Nephron (organoid): Measurements from ENCODE around the gene SSR1.
A peak's percentile ranks its signal among the peaks of the same experiment; 100 is the strongest.
"Not testable (repeated sequence)": the region's sequence is repeated elsewhere in the genome, so short reads cannot be mapped to it uniquely, and the experiment has no call there.

ENCODE experiments used
- H3K27ac Mint-ChIP-seq, 3 experiments: 2 replicates each; pipeline ENCODE4 v1.8.0; 2020; ENCODE audit warnings: mixed read lengths in 3 of 3, mild to moderate bottlenecking in 2 of 3, moderate library complexity in 1 of 3
- H3K27me3 Mint-ChIP-seq: 2 replicates; pipeline ENCODE4 v1.8.0; 2021; ENCODE audit warnings: low read depth, mild to moderate bottlenecking, moderate library complexity, mixed read lengths
- H3K36me3 Mint-ChIP-seq: 2 replicates; pipeline ENCODE4 v1.8.0; 2020; ENCODE audit warnings: low read depth, mixed read lengths
- H3K4me1 Mint-ChIP-seq: 2 replicates; pipeline ENCODE4 v1.8.0; 2020; ENCODE audit warnings: mixed read lengths
- H3K4me3 Mint-ChIP-seq, 3 experiments: 2 replicates each; pipeline ENCODE4 v1.8.0; 2020; ENCODE audit warnings: mild to moderate bottlenecking in 3 of 3, mixed read lengths in 3 of 3, moderate library complexity in 2 of 3
- H3K9me3 Mint-ChIP-seq: 2 replicates; pipeline ENCODE4 v1.8.0; 2020; ENCODE audit warnings: mixed read lengths
- TF ChIP-seq, protein P1 (sequence below), 3 experiments: fragments of 200-600 bp; sonication (generic); IDR thresholded peaks; one replicate each; pipeline ENCODE4 v1.5.0; 2021; ENCODE audit warnings: antibody characterized with exemption in 3 of 3; ENCODE audit not compliant: unreplicated experiment in 3 of 3

SSR1 gene

DNA sequence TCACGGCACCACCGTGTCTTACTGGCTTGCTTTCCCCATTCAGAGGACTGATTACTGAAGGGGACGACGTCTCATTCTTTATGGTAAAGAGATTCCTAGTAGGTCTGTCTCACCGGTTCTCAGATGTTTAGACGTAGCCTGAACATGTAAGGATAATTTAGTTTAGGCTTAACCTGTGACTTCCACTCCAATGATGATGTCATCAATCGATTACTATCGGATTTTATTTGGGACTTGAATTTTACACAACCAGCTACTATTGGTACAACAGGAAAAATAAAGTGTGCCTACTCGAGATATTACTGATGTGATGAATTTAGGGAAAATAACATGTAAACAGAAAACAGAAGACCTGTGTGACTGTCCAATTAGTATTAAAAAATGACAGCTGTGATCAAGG lies 4.5 kb upstream of the SSR1 start:
- H3K27ac Mint-ChIP-seq, result peak overlapping the region in 1 of 3 experiments; percentile 74
- TF ChIP-seq, protein P1, sequence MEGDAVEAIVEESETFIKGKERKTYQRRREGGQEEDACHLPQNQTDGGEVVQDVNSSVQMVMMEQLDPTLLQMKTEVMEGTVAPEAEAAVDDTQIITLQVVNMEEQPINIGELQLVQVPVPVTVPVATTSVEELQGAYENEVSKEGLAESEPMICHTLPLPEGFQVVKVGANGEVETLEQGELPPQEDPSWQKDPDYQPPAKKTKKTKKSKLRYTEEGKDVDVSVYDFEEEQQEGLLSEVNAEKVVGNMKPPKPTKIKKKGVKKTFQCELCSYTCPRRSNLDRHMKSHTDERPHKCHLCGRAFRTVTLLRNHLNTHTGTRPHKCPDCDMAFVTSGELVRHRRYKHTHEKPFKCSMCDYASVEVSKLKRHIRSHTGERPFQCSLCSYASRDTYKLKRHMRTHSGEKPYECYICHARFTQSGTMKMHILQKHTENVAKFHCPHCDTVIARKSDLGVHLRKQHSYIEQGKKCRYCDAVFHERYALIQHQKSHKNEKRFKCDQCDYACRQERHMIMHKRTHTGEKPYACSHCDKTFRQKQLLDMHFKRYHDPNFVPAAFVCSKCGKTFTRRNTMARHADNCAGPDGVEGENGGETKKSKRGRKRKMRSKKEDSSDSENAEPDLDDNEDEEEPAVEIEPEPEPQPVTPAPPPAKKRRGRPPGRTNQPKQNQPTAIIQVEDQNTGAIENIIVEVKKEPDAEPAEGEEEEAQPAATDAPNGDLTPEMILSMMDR (IDR thresholded peaks at IDR 0.05; ENCODE audit: unreplicated experiment in 3 of 3), result no peak
- H3K4me3 Mint-ChIP-seq, result peak overlapping the region in 2 of 3 experiments; percentile 38 to 46
- no peaks in the 10 kb centered on the region for H3K9me3 Mint-ChIP-seq
- no peaks in the 10 kb centered on the region for H3K4me1 Mint-ChIP-seq
- H3K36me3 Mint-ChIP-seq, result no peaks in the 10 kb centered on the region
- no peaks in the 10 kb centered on the region for H3K27me3 Mint-ChIP-seq

DNA sequence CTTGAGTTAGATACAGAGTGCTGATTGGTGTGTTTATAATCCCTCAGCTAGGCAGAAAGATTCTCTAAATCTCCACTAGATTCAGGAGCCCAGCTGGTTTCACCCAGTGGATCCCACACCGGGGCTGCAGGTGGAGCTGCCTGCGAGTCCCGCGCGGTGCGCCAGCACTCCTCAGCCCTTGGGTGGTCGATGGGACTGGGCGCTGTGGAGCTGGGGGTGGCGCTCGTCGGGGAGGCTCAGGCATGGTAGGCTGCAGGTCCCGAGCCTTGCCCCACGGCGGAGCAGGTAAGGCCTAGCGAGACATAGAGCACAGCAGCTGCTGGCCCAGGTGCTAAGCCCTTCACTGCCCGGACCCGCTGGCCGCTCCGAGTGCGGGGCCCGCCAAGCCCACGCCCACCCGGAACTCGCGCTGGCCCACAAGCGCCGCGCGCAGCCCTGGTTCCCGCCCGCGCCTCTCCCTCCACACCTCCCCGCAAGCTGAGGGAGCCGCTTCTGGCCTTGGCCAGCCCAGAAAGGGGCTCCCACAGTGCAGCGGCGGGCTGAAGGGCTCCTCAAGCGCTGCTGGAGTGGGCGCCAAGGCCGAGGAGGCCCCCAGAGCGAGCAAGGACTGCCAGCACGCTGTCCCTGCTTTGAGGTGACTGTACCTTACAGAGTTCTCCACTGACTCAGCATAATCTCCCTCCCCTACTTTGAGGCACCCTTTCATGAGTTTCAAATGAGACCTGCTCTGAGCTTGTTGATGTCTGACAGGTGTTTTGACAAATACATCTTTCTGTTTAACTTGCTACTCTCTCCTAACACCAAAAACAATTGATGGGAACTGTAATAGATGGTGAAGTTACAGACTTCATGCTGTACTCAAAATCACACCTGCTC lies 3.9 kb upstream of the SSR1 start:
- H3K27me3 Mint-ChIP-seq, result no peaks in the 10 kb centered on the region
- H3K27ac Mint-ChIP-seq, result peak overlapping the region in 1 of 3 experiments; percentile 74
- H3K36me3 Mint-ChIP-seq, result no peaks in the 10 kb centered on the region
- peak overlapping the region in 2 of 3 experiments; percentile 38 to 46 for H3K4me3 Mint-ChIP-seq
- H3K9me3 Mint-ChIP-seq, result no peaks in the 10 kb centered on the region
- TF ChIP-seq, protein P1 (IDR thresholded peaks at IDR 0.05; ENCODE audit: unreplicated experiment in 3 of 3), result no peak
- H3K4me1 Mint-ChIP-seq, result no peaks in the 10 kb centered on the region

DNA sequence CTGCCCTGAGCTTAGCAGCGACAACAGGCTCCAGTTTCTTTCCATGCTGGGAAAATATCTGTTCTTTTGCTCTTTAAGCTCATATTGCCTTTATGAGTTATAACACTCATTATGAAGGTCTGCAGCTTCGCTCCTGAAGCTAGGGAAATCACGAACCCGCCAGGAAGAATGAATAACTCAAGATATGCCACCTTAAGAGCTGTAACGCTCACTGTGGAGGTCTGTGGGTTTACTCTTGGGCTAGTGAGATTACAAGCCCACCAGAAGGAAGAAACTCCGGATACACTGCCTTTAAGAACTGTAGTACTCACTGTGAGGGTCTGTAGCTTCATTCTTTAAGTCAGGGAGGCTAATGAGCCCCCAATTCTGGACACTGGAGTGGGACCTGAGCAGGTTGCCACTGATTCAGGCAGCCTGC lies 3.0 kb upstream of the SSR1 start:
- Mint-ChIP-seq H3K27me3 (no peaks in the 10 kb centered on the region), H3K9me3 (no peaks in the 10 kb centered on the region), H3K27ac (peak overlapping the region in 1 of 3 experiments; percentile 64), H3K36me3 (no peaks in the 10 kb centered on the region), H3K4me1 (peaks cover 7% of the 10 kb centered on the region), H3K4me3 (peak overlapping the region in 1 of 3 experiments; percentile 40)
- TF ChIP-seq, protein P1 (IDR thresholded peaks at IDR 0.05; ENCODE audit: unreplicated experiment in 3 of 3), result no peak

DNA sequence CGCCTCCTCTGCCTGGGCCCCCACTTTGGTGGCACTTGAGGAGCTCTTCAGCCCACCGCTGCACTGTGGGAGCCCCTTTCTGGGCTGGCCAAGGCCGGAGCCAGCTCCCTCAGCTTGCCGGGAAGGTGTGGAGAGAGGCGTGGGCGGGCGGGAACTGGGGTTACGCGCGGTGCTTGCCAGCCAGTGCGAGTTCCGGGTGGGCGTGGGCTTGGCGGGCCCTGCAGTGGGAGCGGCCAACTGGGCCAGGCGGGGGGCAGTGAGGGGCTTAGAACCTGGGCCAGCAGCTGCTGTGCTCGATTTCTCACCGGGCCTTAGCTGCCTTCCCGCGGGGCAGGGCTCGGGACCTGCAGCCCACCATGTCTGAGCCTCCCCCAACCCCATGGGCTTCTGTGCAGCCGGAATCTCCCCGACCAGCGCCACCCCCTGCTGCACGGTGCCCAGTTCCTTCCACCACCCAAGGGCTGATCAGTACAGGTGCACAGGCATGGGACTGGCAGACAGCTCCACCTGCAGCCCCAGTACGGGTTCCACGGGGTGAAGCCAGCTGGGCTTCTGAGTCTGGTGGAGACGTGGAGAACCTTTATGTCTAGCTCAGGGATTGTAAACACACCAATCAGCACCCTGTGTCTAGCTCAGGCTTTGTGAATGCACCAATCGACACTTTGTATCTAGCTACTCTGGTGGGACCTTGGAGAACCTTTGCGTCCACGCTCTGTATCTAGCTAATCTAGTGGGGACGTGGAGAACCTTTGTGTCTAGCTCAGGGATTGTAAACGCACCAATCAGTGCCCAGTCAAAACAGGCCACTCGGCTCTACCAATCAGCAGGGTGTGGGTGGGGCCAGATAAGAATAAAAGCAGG lies 2.3 kb upstream of the SSR1 start:
- Mint-ChIP-seq H3K27ac (peak overlapping the region in 2 of 3 experiments; percentile 97 to 99), H3K4me3 (peak overlapping the region; percentile 79 to 97 (median 92))
- not testable (repeated sequence) for H3K4me1 Mint-ChIP-seq, H3K36me3 Mint-ChIP-seq, H3K27me3 Mint-ChIP-seq, H3K9me3 Mint-ChIP-seq

DNA sequence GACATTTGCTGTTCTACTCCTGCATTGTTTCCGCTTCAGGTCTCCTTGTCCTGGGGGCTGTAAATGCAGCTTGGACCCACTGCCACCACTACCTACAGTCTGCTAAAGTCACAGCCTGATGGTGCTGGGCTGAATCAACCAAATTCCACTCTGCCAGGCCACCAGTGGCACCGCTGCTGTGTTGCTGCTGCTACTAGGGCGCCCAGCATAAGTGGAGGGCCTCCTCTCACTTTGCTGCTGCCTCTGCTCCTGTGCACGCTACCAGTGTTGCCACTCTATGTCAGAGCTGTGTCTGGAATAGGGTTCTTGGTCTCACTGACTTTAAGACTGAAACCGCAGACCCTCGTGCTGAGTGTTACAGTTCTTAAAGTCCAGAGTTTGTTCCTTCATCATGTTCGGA lies 1.4 kb upstream of the SSR1 start:
- H3K36me3 Mint-ChIP-seq, result peaks cover 10% of the 10 kb centered on the region
- peak overlapping the region; percentile 97 to 99 (median 97) for H3K27ac Mint-ChIP-seq
- H3K4me3 Mint-ChIP-seq, result peak overlapping the region; percentile 79 to 97 (median 92)
- TF ChIP-seq, protein P1 (IDR thresholded peaks at IDR 0.05; ENCODE audit: unreplicated experiment in 3 of 3), result no peak
- H3K9me3 Mint-ChIP-seq, result no peaks in the 10 kb centered on the region
- peaks cover 8% of the 10 kb centered on the region for H3K4me1 Mint-ChIP-seq
- no peaks in the 10 kb centered on the region for H3K27me3 Mint-ChIP-seq

DNA sequence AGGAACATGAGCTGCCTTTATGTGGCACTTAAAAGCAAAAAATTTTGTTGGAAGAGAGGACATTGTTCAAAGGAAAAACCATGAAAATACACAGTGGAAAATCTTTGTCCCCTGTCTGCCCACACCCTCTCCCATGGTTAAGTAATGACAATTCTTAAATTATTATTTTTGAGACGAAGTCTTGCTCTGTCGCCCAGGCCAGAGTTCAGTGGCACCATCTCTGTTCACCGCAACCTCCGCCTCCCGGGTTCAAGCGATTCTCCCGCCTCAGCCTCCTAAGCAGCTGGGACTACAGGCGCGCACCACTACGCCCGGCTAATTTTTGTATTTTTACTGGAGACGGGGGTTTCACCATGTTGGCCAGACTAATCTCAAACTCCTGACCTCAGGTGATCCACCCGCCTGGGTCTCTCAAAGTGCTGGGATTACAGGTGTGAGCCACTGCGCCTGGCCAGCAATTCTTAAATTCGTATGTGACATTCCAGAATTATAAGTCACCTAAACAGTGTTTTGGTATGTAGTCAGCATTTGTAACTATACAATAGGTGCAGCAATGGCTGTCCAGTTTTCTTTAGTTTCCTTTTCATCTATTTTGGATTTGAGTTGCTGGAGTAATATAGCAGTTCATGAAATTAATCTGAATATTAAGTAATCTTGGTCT lies 636 bp upstream of the SSR1 start:
- no peaks in the 10 kb centered on the region for H3K9me3 Mint-ChIP-seq
- H3K27me3 Mint-ChIP-seq, result no peaks in the 10 kb centered on the region
- peak overlapping the region; percentile 97 to 99 (median 97) for H3K27ac Mint-ChIP-seq
- TF ChIP-seq, protein P1 (IDR thresholded peaks at IDR 0.05; ENCODE audit: unreplicated experiment in 3 of 3), result no peak
- peaks cover 17% of the 10 kb centered on the region for H3K36me3 Mint-ChIP-seq
- H3K4me3 Mint-ChIP-seq, result peak overlapping the region; percentile 92 to 97 (median 96)
- H3K4me1 Mint-ChIP-seq, result peaks cover 11% of the 10 kb centered on the region
